ENCODE data around the gene TMEM198.

Gene TMEM198

GRCh38 chr2:219545943-219546352 is 2.1 kb downstream of the TMEM198 start:
- DNase-seq, result no peak

DNA sequence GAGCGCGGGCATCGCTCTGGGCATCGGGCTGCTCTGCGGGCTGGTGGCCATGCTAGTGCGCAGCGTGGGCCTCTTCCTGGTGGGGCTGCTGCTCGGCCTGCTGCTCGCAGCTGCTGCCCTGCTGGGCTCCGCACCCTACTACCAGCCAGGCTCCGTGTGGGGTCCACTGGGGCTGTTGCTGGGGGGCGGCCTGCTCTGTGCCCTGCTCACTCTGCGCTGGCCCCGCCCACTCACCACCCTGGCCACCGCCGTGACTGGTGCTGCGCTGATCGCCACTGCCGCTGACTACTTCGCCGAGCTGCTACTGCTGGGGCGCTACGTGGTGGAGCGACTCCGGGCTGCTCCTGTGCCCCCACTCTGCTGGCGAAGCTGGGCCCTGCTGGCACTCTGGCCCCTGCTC is 3.8 kb downstream of the TMEM198 start:
- no peak for DNase-seq

DNA sequence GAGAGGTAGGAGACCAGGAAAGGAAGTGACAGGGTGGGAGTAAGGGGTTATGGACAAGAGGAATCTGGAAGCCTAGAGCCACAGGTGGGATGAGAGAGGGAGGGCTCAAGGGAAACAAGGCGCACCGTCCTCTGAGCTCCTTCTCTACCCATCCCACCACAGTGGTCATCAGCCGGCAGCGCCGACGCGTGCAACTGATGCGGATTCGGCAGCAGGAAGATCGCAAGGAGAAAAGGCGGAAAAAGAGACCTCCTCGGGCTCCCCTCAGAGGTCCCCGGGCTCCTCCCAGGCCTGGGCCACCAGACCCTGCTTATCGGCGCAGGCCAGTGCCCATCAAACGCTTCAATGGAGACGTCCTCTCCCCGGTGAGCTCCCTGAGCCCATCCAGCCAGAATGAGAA is 5.2 kb downstream of the TMEM198 start:
- DNase-seq, result no peak

DNA sequence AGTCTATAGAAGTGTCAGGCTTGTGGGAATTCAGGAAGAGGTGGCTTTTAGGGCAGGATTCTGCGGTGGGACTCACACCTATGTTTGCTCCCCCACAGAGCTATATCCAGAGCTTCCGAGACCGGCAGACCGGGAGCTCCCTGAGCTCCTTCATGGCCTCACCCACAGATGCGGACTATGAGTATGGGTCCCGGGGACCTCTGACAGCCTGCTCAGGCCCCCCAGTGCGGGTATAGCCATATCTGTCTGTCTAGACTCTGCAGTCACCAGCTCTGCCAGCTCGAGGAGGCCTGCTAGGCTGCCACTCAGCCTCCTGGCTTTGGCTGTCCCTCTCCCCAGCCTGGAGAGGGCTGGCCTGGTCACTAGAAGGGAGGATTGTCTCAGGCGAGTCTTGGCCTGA is 5.8 kb downstream of the TMEM198 start:
- DNase-seq, result no peak

DNA sequence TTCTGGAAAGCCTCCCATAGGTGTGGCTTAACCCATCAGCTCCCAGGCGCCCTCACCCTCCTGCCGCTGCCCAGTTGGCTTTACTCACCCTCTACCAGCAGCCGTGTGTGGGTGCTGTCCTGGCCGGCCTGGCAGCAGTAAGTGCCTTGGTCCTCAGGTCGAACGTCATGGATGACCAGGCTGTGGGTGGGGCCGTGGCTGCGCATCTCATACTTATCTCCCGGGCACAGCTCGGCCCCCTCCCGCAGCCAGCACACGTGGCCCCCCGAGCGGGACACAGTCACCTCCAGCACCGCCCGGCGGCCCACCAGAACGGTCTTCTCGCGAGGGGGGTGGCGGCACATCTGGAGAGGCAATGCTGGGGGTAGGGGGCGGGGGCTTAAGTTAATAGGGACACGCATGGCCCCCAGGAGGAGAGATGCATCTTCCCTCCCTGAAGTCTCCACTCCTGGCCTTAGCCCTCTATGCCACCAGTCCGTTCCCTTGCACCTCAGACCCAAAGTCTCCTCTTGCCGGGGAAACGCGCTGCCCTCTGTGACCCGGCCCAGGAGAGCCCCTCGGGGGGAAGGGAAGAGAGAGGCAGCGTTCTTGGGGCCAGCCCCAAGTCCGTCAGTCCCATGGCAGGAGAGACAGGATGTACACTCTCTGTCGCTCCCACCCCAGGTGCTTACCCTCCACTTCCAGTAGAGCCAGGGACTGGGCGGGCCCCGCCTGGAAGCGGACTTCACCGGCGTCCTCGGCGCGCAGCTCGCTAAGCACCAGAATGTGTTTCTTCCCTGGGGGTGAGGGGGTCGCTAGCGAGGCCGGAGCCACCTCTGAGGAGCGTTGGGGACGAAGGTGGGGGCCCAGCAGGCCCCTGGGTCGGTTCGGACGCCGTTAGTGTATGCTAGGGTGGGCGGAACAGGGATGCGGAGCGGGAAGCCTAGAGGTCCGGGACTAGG is 7.9 kb downstream of the TMEM198 start:
- no peak for DNase-seq

- DNase-seq, result peak; percentile 79
Measured at GRCh38 chr2:219552382-219553167, 8.7 kb downstream of the TMEM198 start.

GRCh38 chr2:219553168-219553417 is 9.3 kb downstream of the TMEM198 start:
- no peak for DNase-seq

DNA sequence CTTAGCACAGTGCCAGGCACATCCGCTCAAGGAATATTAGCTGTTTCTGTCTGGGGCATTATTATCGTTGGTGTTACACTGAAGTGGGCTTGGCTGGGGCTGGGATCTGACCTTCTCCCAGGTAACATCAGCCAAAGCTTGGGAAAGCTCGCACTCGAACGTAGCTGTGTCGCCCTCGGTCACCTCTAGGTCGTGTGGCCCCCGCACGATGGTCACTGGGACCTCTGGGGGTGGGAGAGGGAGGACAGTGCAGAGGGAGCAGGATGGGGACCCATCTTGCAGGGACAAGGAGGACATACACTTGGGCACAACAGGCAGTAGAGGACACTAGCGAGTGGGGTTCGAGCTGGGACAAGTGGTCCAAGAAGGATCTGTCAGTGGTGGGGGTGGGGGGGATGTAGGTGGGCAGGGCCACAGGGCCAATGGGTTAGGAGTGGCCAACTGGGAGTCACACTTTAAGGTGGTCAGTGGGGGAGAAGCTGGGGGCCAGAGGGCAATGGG is 9.7 kb downstream of the TMEM198 start:
- no peak for DNase-seq

DNA sequence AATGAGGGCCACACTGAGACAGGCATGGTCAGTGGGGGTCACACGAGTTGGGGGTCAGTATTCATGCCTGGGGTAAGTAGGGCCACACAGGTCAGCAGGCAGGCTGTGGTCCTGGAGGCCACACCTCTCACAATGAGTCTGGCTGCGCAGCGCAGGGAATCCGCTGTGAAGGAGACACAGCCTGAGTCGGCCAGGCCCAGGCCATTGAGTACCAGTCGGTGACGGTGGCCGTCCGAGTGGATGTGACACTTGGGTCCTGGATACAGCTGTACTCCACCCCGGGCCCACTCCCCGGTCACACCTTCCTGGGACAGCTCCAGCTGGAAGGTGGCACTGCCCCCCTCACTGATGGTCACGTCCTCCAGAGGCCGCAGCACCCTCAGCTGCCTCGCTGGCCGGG is 10.5 kb downstream of the TMEM198 start:
- DNase-seq, result no peak

- DNase-seq, result no peak
Measured at GRCh38 chr2:219555956-219556355, 12.1 kb downstream of the TMEM198 start.

DNA sequence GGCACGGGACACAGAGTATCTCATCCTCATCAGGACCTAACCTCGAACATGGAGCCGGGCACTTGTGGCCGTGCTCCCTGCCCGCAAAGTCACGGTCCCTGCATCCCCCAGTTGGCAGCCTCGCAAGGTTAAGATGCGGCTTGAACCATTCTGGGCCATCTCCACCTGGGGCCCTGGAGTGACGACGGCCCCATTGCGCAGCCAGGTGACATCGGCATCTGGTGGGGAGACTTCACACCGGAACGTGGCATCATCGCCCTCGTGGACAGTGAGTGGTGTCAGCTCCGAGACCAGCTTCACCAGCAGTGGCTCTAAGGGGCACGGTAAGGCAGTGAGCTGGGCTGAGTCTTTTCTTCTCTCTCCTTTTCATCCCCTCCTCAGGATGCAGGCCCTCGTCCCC is 12.6 kb downstream of the TMEM198 start:
- DNase-seq, result no peak

DNA sequence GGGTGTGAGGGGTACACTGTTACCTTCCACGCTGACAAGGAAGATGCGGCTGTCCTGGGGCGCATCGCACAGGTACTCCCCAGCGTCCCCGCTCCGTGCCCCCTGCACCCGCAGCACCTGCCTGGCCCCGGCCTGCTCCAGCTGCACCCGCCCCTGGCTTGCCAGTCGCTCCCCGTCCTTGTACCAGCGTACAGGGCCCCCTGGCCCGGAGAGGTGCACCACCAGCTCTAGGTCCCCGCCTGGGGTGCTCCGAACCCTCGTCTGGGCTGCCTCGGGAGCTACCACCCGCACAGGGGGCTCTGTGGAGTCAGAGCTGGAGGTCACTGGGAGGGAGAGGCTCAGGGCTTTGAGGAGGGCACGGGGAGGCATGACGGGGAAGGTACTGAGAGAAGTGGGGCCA is 13.5 kb downstream of the TMEM198 start:
- DNase-seq, result no peak

GRCh38 chr2:219557791-219558785 is 14.3 kb downstream of the TMEM198 start:
- DNase-seq, result no peak

DNA sequence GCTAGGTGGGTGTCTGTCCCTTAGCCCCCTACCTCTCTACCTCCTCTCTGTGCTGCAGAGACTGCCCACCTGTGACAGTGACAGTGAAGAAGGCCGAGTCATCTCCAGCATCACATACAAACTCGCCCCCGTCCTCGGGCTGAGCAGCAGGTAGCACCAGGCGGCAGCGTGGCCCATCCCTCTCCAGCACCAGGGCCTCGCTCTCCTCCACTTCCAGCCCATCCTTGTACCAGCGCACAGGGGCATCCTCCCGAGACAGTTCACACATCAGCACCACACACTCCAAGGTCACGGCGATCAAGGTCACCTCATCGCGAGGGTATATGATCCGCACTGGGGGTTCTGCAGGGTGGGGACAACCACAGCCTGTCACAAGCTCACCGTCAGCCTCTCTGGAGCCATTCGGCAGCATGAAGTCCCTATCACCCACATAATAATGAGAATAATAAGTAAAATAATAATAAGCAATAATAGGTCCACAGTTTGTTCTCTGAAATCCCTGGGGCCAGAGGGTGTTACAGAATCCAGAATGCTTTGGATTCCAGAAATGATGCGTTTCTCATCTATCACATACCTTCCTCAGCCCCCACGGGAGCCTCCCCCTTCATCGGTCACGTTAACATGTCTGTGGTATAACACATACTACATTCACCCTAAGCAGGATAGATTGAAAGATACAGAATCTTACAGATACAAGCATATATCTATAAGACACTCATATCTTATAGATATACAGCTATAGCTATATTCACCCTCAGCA is 15.5 kb downstream of the TMEM198 start:
- no peak for DNase-seq

DNA sequence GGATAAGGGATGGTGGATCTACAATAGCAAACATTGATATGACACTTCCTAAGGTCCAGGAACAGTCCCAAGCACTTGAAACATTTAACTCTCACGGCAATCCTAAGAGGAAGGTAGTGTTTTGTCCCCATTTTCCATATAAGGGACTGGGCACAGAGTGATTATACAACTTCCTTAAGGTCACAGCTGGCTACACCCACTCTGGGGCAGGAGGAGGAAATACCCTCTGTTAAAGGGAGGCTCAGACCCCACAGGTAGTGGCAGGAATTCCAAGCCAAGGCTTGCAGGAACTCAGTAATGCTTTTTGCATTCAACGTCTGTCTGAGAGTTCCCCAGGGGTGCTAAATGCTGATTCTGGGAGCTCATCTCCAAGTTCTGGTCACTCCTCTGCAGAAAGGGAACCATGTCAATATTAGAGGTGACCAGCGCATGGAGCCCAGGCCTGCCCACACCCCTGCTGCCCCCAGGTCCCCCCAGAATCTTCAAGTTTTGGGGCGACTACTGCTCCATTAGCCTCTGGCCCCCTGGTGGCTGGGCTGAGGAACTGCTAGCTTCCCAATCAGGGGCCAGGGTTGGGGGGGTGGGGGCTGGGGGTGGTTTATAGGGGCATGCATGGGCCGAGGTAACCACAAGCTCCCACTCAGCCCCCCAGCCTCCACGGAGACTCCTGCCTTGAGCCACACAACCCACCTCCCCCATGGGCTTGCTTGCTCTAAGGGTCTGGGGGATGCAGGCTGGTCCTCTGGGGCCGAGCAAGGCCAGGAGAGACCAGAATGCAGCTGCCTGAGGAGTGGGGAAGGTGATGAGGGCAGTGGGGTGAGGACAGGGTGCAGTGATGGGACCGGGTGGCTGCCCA is 16.4 kb downstream of the TMEM198 start:
- DNase-seq, result no peak

GRCh38 chr2:219560893-219561178 is 17.0 kb downstream of the TMEM198 start:
- DNase-seq, result no peak

DNA sequence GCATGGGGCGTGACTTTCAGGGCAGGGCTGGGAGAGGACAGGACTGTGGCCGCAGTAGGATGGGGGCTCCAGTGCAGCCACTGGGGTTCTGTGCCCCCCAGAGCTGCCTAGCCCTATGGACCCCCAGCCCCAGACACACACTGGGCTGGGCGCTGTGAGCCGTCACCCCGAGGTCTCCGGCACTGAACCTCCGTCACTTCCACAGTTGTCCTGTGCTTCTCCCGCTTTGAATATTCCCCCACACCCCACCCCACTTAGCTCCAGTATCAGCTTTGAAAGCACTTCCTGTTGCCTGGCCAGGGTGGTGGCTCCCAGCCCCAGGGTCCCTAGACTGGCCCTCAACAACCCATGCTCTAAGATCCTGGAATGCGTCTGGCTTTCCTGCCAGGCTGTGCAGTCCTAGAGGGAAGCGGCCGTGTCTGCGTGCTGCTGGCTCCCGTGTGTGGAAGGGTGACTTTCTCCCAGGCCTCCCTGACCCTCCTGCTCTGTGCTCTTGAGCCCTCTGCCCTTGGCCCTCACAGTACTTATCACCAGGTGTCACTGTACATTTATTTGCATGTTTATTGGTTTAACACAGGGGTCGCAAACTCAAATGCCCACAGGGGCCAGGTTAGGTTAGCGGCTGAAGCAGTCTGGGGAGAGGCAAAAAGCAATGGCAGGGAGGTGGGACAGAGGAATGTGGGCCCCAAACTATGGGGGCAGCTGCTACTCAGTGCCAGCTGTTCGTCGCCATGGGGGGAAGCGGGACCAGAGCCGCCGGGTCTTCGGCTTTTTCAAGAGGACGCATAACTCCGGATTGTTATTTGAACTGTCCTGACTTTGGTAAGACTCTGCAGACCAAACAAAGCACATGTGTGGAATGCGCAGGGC is 17.6 kb downstream of the TMEM198 start:
- DNase-seq, result no peak

DNA sequence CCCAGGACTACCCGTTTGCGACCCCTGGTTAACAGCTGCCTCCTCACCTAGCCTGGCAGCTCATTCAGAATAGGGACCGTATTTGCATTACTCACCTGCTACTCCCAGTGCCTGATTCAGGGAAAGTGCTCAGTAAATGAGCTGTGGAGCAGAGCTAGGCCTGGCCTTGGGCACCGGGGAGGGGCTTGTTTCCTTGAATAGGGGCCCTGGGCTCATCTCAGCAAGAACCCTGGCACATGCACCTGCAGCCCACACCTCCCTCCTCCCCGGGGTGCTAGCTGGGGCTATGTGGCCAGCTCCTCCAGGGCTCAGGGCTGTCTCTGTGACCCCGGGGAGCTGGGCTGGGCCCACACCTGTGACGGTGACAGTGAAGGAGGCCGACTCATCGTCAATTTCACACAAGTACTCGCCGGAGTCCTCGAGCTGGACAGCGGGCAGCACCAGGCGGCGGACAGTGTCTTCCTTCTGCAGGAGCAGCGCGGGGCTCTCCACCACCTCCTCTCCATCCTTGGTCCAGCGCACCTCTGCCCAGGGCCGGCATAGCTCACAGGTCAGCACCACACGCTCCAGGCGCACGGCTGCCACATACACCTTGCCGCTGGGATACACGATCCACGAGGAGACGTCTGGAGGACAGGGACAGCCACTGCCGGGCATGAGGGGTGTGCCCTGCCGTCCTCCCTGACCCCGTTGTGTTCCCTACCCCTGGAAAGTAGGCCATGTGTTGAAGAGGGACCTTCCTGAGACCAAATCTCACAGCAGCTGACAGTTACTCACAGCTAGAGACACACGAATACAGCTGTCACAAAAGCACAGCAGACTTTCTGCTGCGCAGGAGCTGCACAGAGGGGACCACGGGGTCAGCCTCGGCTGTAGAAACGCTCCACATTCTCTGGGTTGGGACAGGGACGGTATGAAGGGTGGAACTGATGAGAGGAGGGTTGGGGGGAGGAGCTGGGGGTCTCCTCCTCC is 18.5 kb downstream of the TMEM198 start:
- DNase-seq, result no peak

GRCh38 chr2:219563271-219563928 is 19.6 kb downstream of the TMEM198 start:
- DNase-seq, result no peak

All from NCI-H1105 (cell line).